Neural progenitor cell (in vitro differentiated cells): Measurements from ENCODE around the gene VPS37B. TPM values are rescaled to one million over a fixed set of nuclear protein-coding genes. Genes with fewer than 3 reads are reported as not detected.

Experiments
- DNase-seq: peaks from one replicate; pipeline ENCODE4 v3.0.0-alpha.2; 2016; ENCODE audit warnings: low spot score
- H2AFZ ChIP-seq: fragments of 200-600 bp; sonication (generic); replicated peaks from 2 replicates; pipeline ENCODE4 v1.6.1; 2016; ENCODE audit warnings: antibody characterized with exemption
- H3F3A ChIP-seq: fragments of 200-600 bp; sonication (generic); 2 replicates; pipeline ENCODE4 v1.6.1; 2016; ENCODE audit warnings: antibody characterized with exemption, low read depth
- H3K27ac ChIP-seq: fragments of 200-600 bp; sonication (generic); 2 replicates; pipeline ENCODE4 v1.5.1; 2016; ENCODE audit warnings: mild to moderate bottlenecking
- H3K27me3 ChIP-seq: fragments of 200-600 bp; sonication (generic); 2 replicates; pipeline ENCODE4 v1.6.1; 2016; ENCODE audit warnings: mild to moderate bottlenecking, moderate library complexity
- H3K36me3 ChIP-seq: fragments of 200-600 bp; sonication (generic); 2 replicates; pipeline ENCODE4 v1.5.1; 2016
- H3K4me1 ChIP-seq: fragments of 200-600 bp; sonication (generic); 2 replicates; pipeline ENCODE4 v1.6.1; 2016; ENCODE audit warnings: mixed run types
- H3K4me2 ChIP-seq: fragments of 200-600 bp; sonication (generic); 2 replicates; pipeline ENCODE4 v1.6.1; 2016
- H3K4me3 ChIP-seq: fragments of 200-600 bp; sonication (generic); 2 replicates; pipeline ENCODE4 v1.5.1; 2016
- H3K79me2 ChIP-seq: fragments of 200-600 bp; sonication (generic); 2 replicates; pipeline ENCODE4 v1.6.1; 2016; ENCODE audit warnings: low read depth
- H3K9ac ChIP-seq: fragments of 200-600 bp; sonication (generic); 2 replicates; pipeline ENCODE4 v1.6.1; 2016
- H3K9me3 ChIP-seq: fragments of 200-600 bp; sonication (generic); 2 replicates; pipeline ENCODE4 v1.5.1; 2016; ENCODE audit warnings: low read depth
- H4K20me1 ChIP-seq: fragments of 200-600 bp; sonication (generic); 2 replicates; pipeline ENCODE4 v1.6.1; 2016; ENCODE audit warnings: low read depth
- H3K27ac Mint-ChIP-seq: 3 replicates; pipeline ENCODE4 v1.8.0; 2021; ENCODE audit warnings: mixed read lengths
- H3K27me3 Mint-ChIP-seq: 2 replicates; pipeline ENCODE4 v1.8.0; 2022; ENCODE audit warnings: low read depth, mild to moderate bottlenecking, inconsistent platforms, moderate library complexity, mixed read lengths; ENCODE audit not compliant: insufficient read depth
- H3K36me3 Mint-ChIP-seq: 3 replicates; pipeline ENCODE4 v1.8.0; 2021; ENCODE audit warnings: mixed read lengths
- H3K4me1 Mint-ChIP-seq: 3 replicates; pipeline ENCODE4 v1.8.0; 2021; ENCODE audit warnings: mixed read lengths
- H3K4me3 Mint-ChIP-seq: 3 replicates; pipeline ENCODE4 v1.8.0; 2021; ENCODE audit warnings: mild to moderate bottlenecking, moderate library complexity, mixed read lengths
- H3K9me3 Mint-ChIP-seq: 3 replicates; pipeline ENCODE4 v1.8.0; 2020; ENCODE audit warnings: mixed read lengths
- EZH2 ChIP-seq: fragments of 200-600 bp; sonication (generic); IDR thresholded peaks from 2 replicates; pipeline ENCODE4 v1.6.1; 2017; ENCODE audit warnings: antibody characterized with exemption, mild to moderate bottlenecking, moderate library complexity
- EZH2phosphoT487 ChIP-seq: fragments of 200-600 bp; sonication (generic); IDR thresholded peaks from 2 replicates; pipeline ENCODE4 v1.6.1; 2017; ENCODE audit warnings: antibody characterized with exemption
- total RNA-seq: library from RNA; depleted of rRNA; stranded (reverse); fragments of >200 nt; gene quantifications from 2 replicates; pipeline ENCODE4 v1.2.3, GENCODE V29; 2015; ENCODE audit warnings: low replicate concordance
- TF ChIP-seq, protein P1 (sequence below): fragments of 200-600 bp; sonication (generic); IDR thresholded peaks from 2 replicates; pipeline ENCODE4 v1.5.1; 2017; ENCODE audit warnings: antibody characterized with exemption, mild to moderate bottlenecking

Gene VPS37B
- total RNA-seq, 1 donor from 2014 or later, result 19.4 TPM

DNA sequence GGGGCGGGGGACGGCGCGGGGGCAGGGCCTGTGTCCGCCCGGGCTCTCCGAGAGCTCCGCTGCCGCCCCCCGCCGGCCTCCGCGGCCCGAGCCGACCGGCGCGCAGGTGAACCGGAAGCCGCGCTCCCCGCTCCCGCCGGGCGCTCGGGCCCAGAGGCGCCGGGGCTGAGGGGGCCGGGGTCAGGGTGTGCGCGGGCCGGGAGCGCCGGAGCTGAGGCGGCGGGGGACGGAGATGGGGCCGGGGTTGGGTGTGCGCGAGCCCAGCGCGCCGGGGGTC, 60.2 kb downstream of the VPS37B start:
- no peaks in the 10 kb centered on the region for H3K9me3 ChIP-seq
- H3F3A ChIP-seq, result peaks cover 29% of the 10 kb centered on the region
- H3K4me1 Mint-ChIP-seq, result peaks cover 38% of the 10 kb centered on the region
- peak overlapping the region; percentile 90 for H3K4me3 ChIP-seq
- H2AFZ ChIP-seq, result peak overlapping the region; percentile 21
- H3K4me2 ChIP-seq, result peak overlapping the region; percentile 96
- TF ChIP-seq EZH2 (no peak), EZH2phosphoT487 (no peak)
- TF ChIP-seq, protein P1, sequence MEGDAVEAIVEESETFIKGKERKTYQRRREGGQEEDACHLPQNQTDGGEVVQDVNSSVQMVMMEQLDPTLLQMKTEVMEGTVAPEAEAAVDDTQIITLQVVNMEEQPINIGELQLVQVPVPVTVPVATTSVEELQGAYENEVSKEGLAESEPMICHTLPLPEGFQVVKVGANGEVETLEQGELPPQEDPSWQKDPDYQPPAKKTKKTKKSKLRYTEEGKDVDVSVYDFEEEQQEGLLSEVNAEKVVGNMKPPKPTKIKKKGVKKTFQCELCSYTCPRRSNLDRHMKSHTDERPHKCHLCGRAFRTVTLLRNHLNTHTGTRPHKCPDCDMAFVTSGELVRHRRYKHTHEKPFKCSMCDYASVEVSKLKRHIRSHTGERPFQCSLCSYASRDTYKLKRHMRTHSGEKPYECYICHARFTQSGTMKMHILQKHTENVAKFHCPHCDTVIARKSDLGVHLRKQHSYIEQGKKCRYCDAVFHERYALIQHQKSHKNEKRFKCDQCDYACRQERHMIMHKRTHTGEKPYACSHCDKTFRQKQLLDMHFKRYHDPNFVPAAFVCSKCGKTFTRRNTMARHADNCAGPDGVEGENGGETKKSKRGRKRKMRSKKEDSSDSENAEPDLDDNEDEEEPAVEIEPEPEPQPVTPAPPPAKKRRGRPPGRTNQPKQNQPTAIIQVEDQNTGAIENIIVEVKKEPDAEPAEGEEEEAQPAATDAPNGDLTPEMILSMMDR, result no peak
- H3K27me3 ChIP-seq, result peaks cover 55% of the 10 kb centered on the region
- no peak overlapping the region for H3K27ac ChIP-seq
- H3K9ac ChIP-seq, result no peak overlapping the region
- H3K36me3 ChIP-seq, result no peaks in the 10 kb centered on the region
- H3K4me1 ChIP-seq, result peaks cover 14% of the 10 kb centered on the region
- H3K27ac Mint-ChIP-seq, result no peak overlapping the region
- peaks cover 8% of the 10 kb centered on the region for H3K27me3 Mint-ChIP-seq
- DNase-seq, result no peak
- no peaks in the 10 kb centered on the region for H3K9me3 Mint-ChIP-seq
- H4K20me1 ChIP-seq, result peaks cover 25% of the 10 kb centered on the region
- H3K4me3 Mint-ChIP-seq, result no peak overlapping the region
- H3K36me3 Mint-ChIP-seq, result peaks cover 7% of the 10 kb centered on the region
- H3K79me2 ChIP-seq, result no peaks in the 10 kb centered on the region

DNA sequence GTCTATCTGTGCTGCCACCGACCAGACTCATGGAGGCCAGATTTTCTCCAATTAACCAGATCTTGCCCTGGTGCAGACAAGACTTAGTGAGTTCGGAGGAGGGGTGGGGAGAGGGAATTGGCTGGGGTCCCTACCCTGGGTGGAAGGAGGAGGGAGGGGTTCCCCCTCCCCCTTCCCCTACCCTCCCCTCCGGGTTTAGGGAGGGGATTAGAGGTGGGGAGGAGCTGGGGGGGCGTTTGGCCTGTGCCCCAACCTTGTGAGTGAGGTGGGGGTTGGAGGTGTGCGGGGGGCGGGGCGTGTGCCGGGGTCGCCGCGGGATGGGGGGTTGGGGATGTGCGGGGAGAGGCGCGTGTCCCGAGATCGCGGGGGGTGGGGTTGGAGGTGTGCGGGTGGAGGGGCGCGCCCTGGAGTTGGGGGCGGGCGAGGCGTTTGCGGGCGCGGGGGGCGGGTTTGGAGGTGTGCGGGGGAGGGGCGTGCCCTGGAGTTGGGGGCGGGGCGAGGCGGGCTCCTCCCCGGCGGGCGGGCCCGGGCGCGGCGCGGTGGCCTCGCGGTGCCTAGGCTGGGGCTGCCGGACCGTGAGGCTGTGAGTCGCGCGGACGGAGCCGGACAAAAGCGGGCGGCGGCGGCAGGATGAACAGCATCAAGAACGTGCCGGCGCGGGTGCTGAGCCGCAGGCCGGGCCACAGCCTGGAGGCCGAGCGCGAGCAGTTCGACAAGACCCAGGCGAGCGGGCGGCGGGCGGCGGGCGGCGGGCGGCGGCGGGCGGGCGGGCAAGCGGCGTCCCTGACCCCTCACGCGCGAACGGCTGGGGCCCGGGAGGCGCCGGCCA, 60.8 kb downstream of the VPS37B start, which contains the start of gene HIP1R:
HIP1R (plus strand) TSS at position 537 of the 829 bp plus-strand sequence; CDS start at position 631, 94 bp downstream.
- H3K9me3 Mint-ChIP-seq, result no peaks in the 10 kb centered on the region

DNA sequence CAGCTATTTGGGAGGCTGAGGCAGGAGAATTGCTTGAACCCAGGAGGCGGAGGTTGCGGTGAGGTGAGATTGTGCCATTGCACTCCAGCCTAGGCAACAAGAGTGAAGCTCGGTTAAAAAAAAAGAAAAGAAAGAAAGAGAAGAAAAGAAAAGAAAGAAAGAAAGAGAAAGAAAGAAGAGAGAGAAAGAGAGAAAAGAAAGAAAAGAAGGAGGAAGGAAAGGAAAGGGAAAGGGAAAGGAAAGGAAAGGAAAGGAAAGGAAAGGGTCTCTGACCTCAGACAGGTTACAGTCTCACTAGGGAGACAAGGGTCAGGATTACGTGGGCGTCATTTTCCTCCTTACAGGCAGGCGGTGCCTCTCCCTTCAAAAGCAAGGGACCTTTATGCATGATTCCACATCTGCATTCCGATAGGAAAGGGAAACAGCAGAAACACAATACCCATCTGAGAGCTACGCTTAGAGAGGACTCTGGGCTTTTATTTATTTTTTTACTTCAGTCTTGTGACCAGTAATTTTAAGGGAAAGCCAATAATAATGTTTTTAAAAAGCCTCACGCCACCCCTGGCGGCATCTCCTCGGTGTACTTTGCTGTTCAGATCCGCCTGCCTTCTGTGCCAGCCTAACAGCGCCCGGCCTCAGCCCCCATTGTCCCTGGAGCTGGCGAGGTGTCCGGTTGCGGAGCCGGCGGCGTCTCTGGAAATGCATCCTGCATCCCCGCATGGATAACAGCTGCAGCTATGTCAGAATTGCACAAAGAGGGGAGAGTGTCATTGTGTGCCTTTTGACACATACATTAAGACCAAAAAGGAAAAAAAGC, 61.6 kb downstream of the VPS37B start:
- Histone ChIP-seq H3K79me2 (no peaks in the 10 kb centered on the region), H4K20me1 (peaks cover 22% of the 10 kb centered on the region), H3K9me3 (no peaks in the 10 kb centered on the region), H3K27ac (peak overlapping the region; percentile 86), H3K4me1 (peaks cover 14% of the 10 kb centered on the region), H3K9ac (no peak overlapping the region), H3F3A (peaks cover 29% of the 10 kb centered on the region), H3K4me2 (peak overlapping the region; percentile 84), H3K36me3 (no peaks in the 10 kb centered on the region), H3K27me3 (peaks cover 56% of the 10 kb centered on the region), H3K4me3 (peak overlapping the region; percentile 90), H2AFZ (peak overlapping the region; percentile 45)
- Mint-ChIP-seq H3K4me1 (peaks cover 33% of the 10 kb centered on the region), H3K27ac (peak overlapping the region; percentile 90), H3K36me3 (peaks cover 7% of the 10 kb centered on the region), H3K9me3 (no peaks in the 10 kb centered on the region), H3K27me3 (peaks cover 8% of the 10 kb centered on the region), H3K4me3 (peak overlapping the region; percentile 95)
- no peak for TF ChIP-seq EZH2phosphoT487
- TF ChIP-seq EZH2, result no peak
- TF ChIP-seq, protein P1, result peak; percentile 27
- DNase-seq, result peak; percentile 95

More for the DNA sequence above, 60.8 kb downstream of the VPS37B start, which contains the start of gene HIP1R:
- Histone ChIP-seq H3K9ac (no peak within 1 kb of the TSS), H3K4me3 (peak within 1 kb of the TSS; percentile 90), H3K36me3 (no peaks in the 10 kb centered on the region), H3K27ac (peak within 1 kb of the TSS; percentile 86), H3K9me3 (no peaks in the 10 kb centered on the region), H3K4me2 (peak within 1 kb of the TSS; percentile 96), H3K27me3 (peaks cover 55% of the 10 kb centered on the region), H3F3A (peaks cover 29% of the 10 kb centered on the region), H3K4me1 (peaks cover 14% of the 10 kb centered on the region), H3K79me2 (no peaks in the 10 kb centered on the region), H2AFZ (peak within 1 kb of the TSS; percentile 45), H4K20me1 (peaks cover 25% of the 10 kb centered on the region)
- Mint-ChIP-seq H3K4me1 (peaks cover 33% of the 10 kb centered on the region), H3K4me3 (peak within 1 kb of the TSS; percentile 95), H3K27me3 (peaks cover 8% of the 10 kb centered on the region), H3K36me3 (peaks cover 7% of the 10 kb centered on the region), H3K27ac (peak within 1 kb of the TSS; percentile 90)
- TF ChIP-seq EZH2phosphoT487 (no peak), EZH2 (no peak)
- TF ChIP-seq, protein P1, result no peak
- DNase-seq, result peak; percentile 82
